ENCODE results near the gene NAB2. TPM values are rescaled to one million over a fixed set of nuclear protein-coding genes. Genes with fewer than 3 reads are reported as not detected.

The NAB2 gene
- total and polyA plus RNA-seq, 2 experiments from 2014 or later: 21.6 to 107 TPM

DNA sequence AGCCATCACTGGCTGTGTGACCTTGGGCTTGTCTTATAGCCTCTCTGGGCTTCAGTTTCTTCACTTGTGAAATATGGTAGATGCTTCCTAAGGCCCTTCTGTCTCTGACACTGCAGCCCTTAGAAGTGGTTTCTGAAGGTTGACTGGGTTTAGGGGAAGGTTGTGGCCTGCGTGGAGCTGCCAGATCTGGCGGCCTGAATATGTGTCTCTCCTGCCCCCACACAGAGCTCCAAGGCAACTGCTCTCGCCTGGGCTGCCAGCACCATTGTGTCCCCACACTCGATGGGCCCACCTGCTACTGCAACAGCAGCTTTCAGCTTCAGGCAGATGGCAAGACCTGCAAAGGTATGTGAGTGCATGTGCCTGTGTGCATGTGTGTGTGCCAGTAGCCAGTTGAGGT is 54.5 kb downstream of the NAB2 start:
- Histone ChIP-seq H2AFZ (no peak overlapping the region), H3K9me3 (ENCODE audit: low read depth) (no peaks in the 10 kb centered on the region), H3K79me2 (ENCODE audit: insufficient read depth) (peaks cover 100% of the 10 kb centered on the region), H3K4me2 (ENCODE audit: unreplicated experiment) (no peak overlapping the region), H3F3A (ENCODE audit: insufficient read depth) (peaks cover 81% of the 10 kb centered on the region), H3K9me2 (ENCODE audit: insufficient read depth) (no peaks in the 10 kb centered on the region), H3K27me3 (replicated peaks; ENCODE audit: insufficient read depth) (no peaks in the 10 kb centered on the region), H4K20me1 (ENCODE audit: insufficient read depth) (no peaks in the 10 kb centered on the region), H3K4me1 (ENCODE audit: insufficient read depth) (peaks cover 74% of the 10 kb centered on the region), H3K4me3 (no peak overlapping the region), H3K27ac (no peak overlapping the region), H3K9ac (0 out of 2 replicates have a peak overlapping the region, but pooled peaks have one; percentile 19), H3K36me3 (ENCODE audit: low read depth) (peaks cover 84% of the 10 kb centered on the region)
- 94 to 97% methylated on average over 4 of the region's 4 CpGs for WGBS, 2 experiments (ENCODE audit: low coverage in 1 of 2, low lambda C conversion rate in 2 of 2, missing lambda C conversion rate in 2 of 2)
- no peak for TF ChIP-seq EZH2phosphoT487 (IDR thresholded peaks at IDR 0.05; ENCODE audit: insufficient read depth, low read depth)
- TF ChIP-seq EZH2 (IDR thresholded peaks at IDR 0.05; ENCODE audit: insufficient read depth, poor library complexity, severe bottlenecking): no peak
- no peak for DNase-seq
- in situ Hi-C loops (cut with MboI): no loop called here

Other genes starting within 250 kb of the NAB2 start
- gene SDR9C7, start 154.7 kb upstream of the NAB2 start, total RNA-seq (2014; rRNA removed; shearing (Covaris generic)): not detected in 2 replicates
- not detected in 2 replicates for gene SDR9C7, start 154.7 kb upstream of the NAB2 start, polyA plus RNA-seq (2016; fragmentation: Nextera tagmentation; extraction: Ambion mirVana)
- not detected in 2 replicates for gene RDH16, start 131.5 kb upstream of the NAB2 start, total RNA-seq (2014; rRNA removed; shearing (Covaris generic))
- not detected in 2 replicates for gene RDH16, start 131.5 kb upstream of the NAB2 start, polyA plus RNA-seq (2016; fragmentation: Nextera tagmentation; extraction: Ambion mirVana)
- 2.9 and 3.9 TPM in 2 replicates for gene ZBTB39, start 82.6 kb upstream of the NAB2 start, total RNA-seq (2014; rRNA removed; shearing (Covaris generic))
- 1.5 TPM in 2 replicates for gene ZBTB39, start 82.6 kb upstream of the NAB2 start, polyA plus RNA-seq (2016; fragmentation: Nextera tagmentation; extraction: Ambion mirVana)
- not detected in 2 replicates for gene TAC3, start 72.6 kb upstream of the NAB2 start, total RNA-seq (2014; rRNA removed; shearing (Covaris generic))
- gene TAC3, start 72.6 kb upstream of the NAB2 start, polyA plus RNA-seq (2016; fragmentation: Nextera tagmentation; extraction: Ambion mirVana): not detected in 2 replicates
- gene MYO1A, start 39.0 kb upstream of the NAB2 start, total RNA-seq (2014; rRNA removed; shearing (Covaris generic)): not detected in 2 replicates
- gene MYO1A, start 39.0 kb upstream of the NAB2 start, polyA plus RNA-seq (2016; fragmentation: Nextera tagmentation; extraction: Ambion mirVana): not detected in 2 replicates
- 6.4 and 7.6 TPM in 2 replicates for gene NEMP1, start 10.3 kb upstream of the NAB2 start, total RNA-seq (2014; rRNA removed; shearing (Covaris generic))
- gene NEMP1, start 10.3 kb upstream of the NAB2 start, polyA plus RNA-seq (2016; fragmentation: Nextera tagmentation; extraction: Ambion mirVana): 5.9 and 6.6 TPM in 2 replicates
- gene STAT6, start 22.2 kb downstream of the NAB2 start, total RNA-seq (2014; rRNA removed; shearing (Covaris generic)): 95.1 and 103 TPM in 2 replicates
- 67.4 and 70.7 TPM in 2 replicates for gene STAT6, start 22.2 kb downstream of the NAB2 start, polyA plus RNA-seq (2016; fragmentation: Nextera tagmentation; extraction: Ambion mirVana)
- 257 and 296 TPM in 2 replicates for gene LRP1, start 39.4 kb downstream of the NAB2 start, total RNA-seq (2014; rRNA removed; shearing (Covaris generic))
- 161 and 166 TPM in 2 replicates for gene LRP1, start 39.4 kb downstream of the NAB2 start, polyA plus RNA-seq (2016; fragmentation: Nextera tagmentation; extraction: Ambion mirVana)
- not detected in 2 replicates for gene LRP1-AS, start 58.5 kb downstream of the NAB2 start, total RNA-seq (2014; rRNA removed; shearing (Covaris generic))
- 0.60 TPM in 1 of 2 replicates, not detected in the other for gene LRP1-AS, start 58.5 kb downstream of the NAB2 start, polyA plus RNA-seq (2016; fragmentation: Nextera tagmentation; extraction: Ambion mirVana)
- gene NXPH4, start 127.7 kb downstream of the NAB2 start, total RNA-seq (2014; rRNA removed; shearing (Covaris generic)): 5.6 and 5.7 TPM in 2 replicates
- gene NXPH4, start 127.7 kb downstream of the NAB2 start, polyA plus RNA-seq (2016; fragmentation: Nextera tagmentation; extraction: Ambion mirVana): 5.4 and 6.7 TPM in 2 replicates
- 272 and 341 TPM in 2 replicates for gene SHMT2, start 140.6 kb downstream of the NAB2 start, total RNA-seq (2014; rRNA removed; shearing (Covaris generic))
- gene SHMT2, start 140.6 kb downstream of the NAB2 start, polyA plus RNA-seq (2016; fragmentation: Nextera tagmentation; extraction: Ambion mirVana): 184 and 185 TPM in 2 replicates
- 0.32 and 1.3 TPM in 2 replicates for gene STAC3, start 162.1 kb downstream of the NAB2 start, total RNA-seq (2014; rRNA removed; shearing (Covaris generic))
- 0.35 and 0.52 TPM in 2 replicates for gene STAC3, start 162.1 kb downstream of the NAB2 start, polyA plus RNA-seq (2016; fragmentation: Nextera tagmentation; extraction: Ambion mirVana)

Data from GM23248 (cell line).